ENCODE measurements around the gene GSAP.

GSAP gene

GRCh38 chr7:77438131-77438530 lies 22.0 kb upstream of the GSAP start:
- no peak for DNase-seq

GRCh38 chr7:77434570-77435275 lies 18.6 kb upstream of the GSAP start:
- DNase-seq, result peak; percentile 44

- DNase-seq, result peak; percentile 74
Observed at GRCh38 chr7:77433901-77434300, 17.8 kb upstream of the GSAP start.

GRCh38 chr7:77430927-77431326 lies 14.8 kb upstream of the GSAP start:
- DNase-seq, result no peak

- DNase-seq, result peak; percentile 99
Observed at GRCh38 chr7:77428777-77429231, 12.7 kb upstream of the GSAP start.

- DNase-seq, result peak; percentile 90
Observed at GRCh38 chr7:77427996-77428603, 12.0 kb upstream of the GSAP start.

- no peak for DNase-seq
Observed at GRCh38 chr7:77426521-77427051, 10.4 kb upstream of the GSAP start.

- DNase-seq, result peak; percentile 71
Observed at GRCh38 chr7:77426052-77426404, 9.9 kb upstream of the GSAP start.

GRCh38 chr7:77425101-77426051 lies 9.2 kb upstream of the GSAP start:
- DNase-seq, result no peak

- DNase-seq, result no peak
Observed at GRCh38 chr7:77422500-77422899, 6.4 kb upstream of the GSAP start.

GRCh38 chr7:77420986-77421672 lies 5.0 kb upstream of the GSAP start:
- DNase-seq, result peak; percentile 76

GRCh38 chr7:77420438-77420837 lies 4.3 kb upstream of the GSAP start:
- no peak for DNase-seq

- DNase-seq, result no peak
Observed at GRCh38 chr7:77419102-77419501, 3.0 kb upstream of the GSAP start.

GRCh38 chr7:77417801-77418200 lies 1.7 kb upstream of the GSAP start:
- DNase-seq, result no peak

GRCh38 chr7:77416621-77417371 lies 647 bp upstream of the GSAP start:
- DNase-seq, result no peak

- no peak for DNase-seq
Observed at GRCh38 chr7:77415476-77415822, 700 bp downstream of the GSAP start.

GRCh38 chr7:77413861-77414424 lies 2.2 kb downstream of the GSAP start:
- DNase-seq, result peak; percentile 85

- peak; percentile 89 for DNase-seq
Observed at GRCh38 chr7:77413128-77413527, 3.0 kb downstream of the GSAP start.

- DNase-seq, result peak; percentile 99
Observed at GRCh38 chr7:77409739-77410547, 6.2 kb downstream of the GSAP start.

GRCh38 chr7:77409005-77409738 lies 7.0 kb downstream of the GSAP start:
- no peak for DNase-seq
